LoVo (cell line): ENCODE results near the gene ATP13A3.

Experiments used
- DNase-seq: peaks from one replicate; pipeline ENCODE4 v3.0.0-alpha.2; 2016; ENCODE audit warnings: low spot score

ATP13A3 gene

GRCh38 chr3:194475138-194475932 is 11.5 kb downstream of the ATP13A3 start:
- DNase-seq, result no peak

- DNase-seq, result no peak
Observed at GRCh38 chr3:194474675-194475074, 12.1 kb downstream of the ATP13A3 start.

- DNase-seq, result peak; percentile 80
Observed at GRCh38 chr3:194472290-194472920, 14.4 kb downstream of the ATP13A3 start.

- no peak for DNase-seq
Observed at GRCh38 chr3:194471863-194472262, 14.9 kb downstream of the ATP13A3 start.

- DNase-seq, result no peak
Observed at GRCh38 chr3:194470615-194471014, 16.2 kb downstream of the ATP13A3 start.

GRCh38 chr3:194469977-194470376 is 16.8 kb downstream of the ATP13A3 start:
- DNase-seq, result no peak

- no peak for DNase-seq
Observed at GRCh38 chr3:194468086-194468485, 18.7 kb downstream of the ATP13A3 start.

- no peak for DNase-seq
Observed at GRCh38 chr3:194466761-194467356, 19.9 kb downstream of the ATP13A3 start.

- no peak for DNase-seq
Observed at GRCh38 chr3:194465920-194466570, 20.8 kb downstream of the ATP13A3 start.

- DNase-seq, result no peak
Observed at GRCh38 chr3:194465246-194465645, 21.6 kb downstream of the ATP13A3 start.

- no peak for DNase-seq
Observed at GRCh38 chr3:194464692-194465091, 22.1 kb downstream of the ATP13A3 start.

- DNase-seq, result no peak
Observed at GRCh38 chr3:194462936-194463335, 23.9 kb downstream of the ATP13A3 start.

- no peak for DNase-seq
Observed at GRCh38 chr3:194460566-194460965, 26.2 kb downstream of the ATP13A3 start.

- DNase-seq, result no peak
Observed at GRCh38 chr3:194458131-194458530, 28.7 kb downstream of the ATP13A3 start.

- no peak for DNase-seq
Observed at GRCh38 chr3:194455481-194455880, 31.3 kb downstream of the ATP13A3 start.

- no peak for DNase-seq
Observed at GRCh38 chr3:194450341-194450740, 36.5 kb downstream of the ATP13A3 start.

- DNase-seq, result no peak
Observed at GRCh38 chr3:194449913-194450312, 36.9 kb downstream of the ATP13A3 start.

- no peak for DNase-seq
Observed at GRCh38 chr3:194447657-194448056, 39.1 kb downstream of the ATP13A3 start.

- DNase-seq, result no peak
Observed at GRCh38 chr3:194447161-194447560, 39.6 kb downstream of the ATP13A3 start.

GRCh38 chr3:194446754-194447153 is 40.0 kb downstream of the ATP13A3 start:
- DNase-seq, result no peak

GRCh38 chr3:194446172-194446571 is 40.6 kb downstream of the ATP13A3 start:
- no peak for DNase-seq

- DNase-seq, result no peak
Observed at GRCh38 chr3:194443901-194444300, 42.9 kb downstream of the ATP13A3 start.

GRCh38 chr3:194440756-194441155 is 46.0 kb downstream of the ATP13A3 start:
- no peak for DNase-seq
